Aorta (tissue), 5 donors: ENCODE measurements around the gene UBB. TPM values are rescaled to one million over a fixed set of nuclear protein-coding genes. Genes with fewer than 3 reads are reported as not detected.

ENCODE experiments used
- ATAC-seq: fragments of 200-7000 bp; cut with Tn5 transposase; one replicate; pipeline ENCODE4 v1.9.1; 2022; ENCODE audit warnings: moderate library complexity; ENCODE audit not compliant: low FRiP score
- DNase-seq, 2 donors: peaks; one replicate each; pipeline ENCODE4 v3.0.0-alpha.2; 2020
- H3K27ac ChIP-seq, 2 donors: one replicate each; pipeline ENCODE4 v1.5.1; 2013; ENCODE audit warnings: low read length in 2 of 2, mild to moderate bottlenecking in 2 of 2, moderate library complexity in 2 of 2, control low read depth in 1 of 2, inconsistent platforms in 1 of 2, low read depth in 1 of 2
- H3K27me3 ChIP-seq, 2 donors: one replicate each; pipeline ENCODE4 v1.6.1; 2013; ENCODE audit warnings: control low read depth in 1 of 2, low read length in 1 of 2, mild to moderate bottlenecking in 1 of 2, moderate library complexity in 1 of 2; ENCODE audit not compliant: insufficient read depth in 2 of 2, control insufficient read depth in 1 of 2
- H3K36me3 ChIP-seq, 2 donors: one replicate each; pipeline ENCODE4 v1.6.1; 2013; ENCODE audit warnings: control low read depth in 1 of 2, low read length in 1 of 2, mild to moderate bottlenecking in 1 of 2; ENCODE audit not compliant: insufficient read depth in 2 of 2, control insufficient read depth in 1 of 2
- H3K4me1 ChIP-seq, 2 donors: one replicate each; pipeline ENCODE4 v1.6.1; 2013; ENCODE audit warnings: low read length in 2 of 2, control low read depth in 1 of 2, mild to moderate bottlenecking in 1 of 2, moderate library complexity in 1 of 2; ENCODE audit not compliant: insufficient read depth in 2 of 2, control insufficient read depth in 1 of 2
- H3K4me3 ChIP-seq, 2 donors: one replicate each; pipeline ENCODE4 v1.5.1; 2013; ENCODE audit warnings: low read length in 2 of 2, control low read depth in 1 of 2, mild to moderate bottlenecking in 1 of 2
- H3K9me3 ChIP-seq: one replicate; pipeline ENCODE4 v1.6.1; 2013; ENCODE audit warnings: mild to moderate bottlenecking, low read length; ENCODE audit not compliant: control insufficient read depth
- WGBS, 2 donors: extraction: QIAGEN DNeasy Blood & Tissue Kit; methylation state at CpG; one replicate each; pipeline ENCODE4 v1.1.7; 2013; 5-methylcytosine and 5-hydroxymethylcytosine counted together
- intact Hi-C, 2 donors: fragments of 100-400 bp; cut with DNase I; formaldehyde crosslinking; loops; one replicate each; pipeline versions ENCODE4 v1.14.2 to v1.15.0; 2022
- polyA plus RNA-seq, 2 donors: library from polyadenylated mRNA; stranded (reverse); fragments of 200-250 nt; gene quantifications; one replicate each; pipeline ENCODE4 v1.2.3, GENCODE V29; 2013
- total RNA-seq, 2 donors: library from RNA; stranded (reverse); fragmentation: NEBNext Ultra II Directional; extraction: Animal tissue kit (Norgen Biotek cat#: 25700); gene quantifications; one replicate each; pipeline ENCODE4 v1.2.1, GENCODE V29; 2021
- donor health status: healthy with polysubstance abuse.
- donor health status: Bipolar disorder and iron deficiency.
- donor health status: DM: no; HTN: no; CAD: no.
- donor health status: DM: no; HTN: no; CAD: no.
- donor health status: DM: yes; HTN: yes; CAD: no.

The UBB gene
- total and polyA plus RNA-seq, 4 donors: 809 to 1,130 (median 921) TPM

- Histone ChIP-seq H3K27ac (peak overlapping the region; percentile 33 to 92), H3K9me3 (no peaks in the 10 kb centered on the region), H3K4me1 (no peaks in the 10 kb centered on the region), H3K4me3 (no peak overlapping the region), H3K27me3 (no peaks in the 10 kb centered on the region), H3K36me3 (no peaks in the 10 kb centered on the region)
- no peak for DNase-seq
- ATAC-seq: no peak
- intact Hi-C loops: loop anchor here (5.0 to 10.0 kb wide), 3 partner anchors 36 to 134 kb away; partner anchors contain the start of gene UBB (in 1 of the 2)
- 48 to 100% methylated on average over 1 to 2 of the region's 2 CpGs for WGBS, 2 donors
Measured at GRCh38 chr17:16418685-16419068, 37.8 kb downstream of the UBB start.

GRCh38 chr17:16419074-16419928, 38.4 kb downstream of the UBB start:
- DNase-seq (peak in 1 of 2 donors; percentile 74), ATAC-seq (peak; percentile 67)
- H3K36me3 ChIP-seq: no peaks in the 10 kb centered on the region
- 23 to 25% methylated on average over 8 of the region's 8 CpGs for WGBS, 2 donors
- intact Hi-C loops: loop anchor here (5.0 to 10.0 kb wide), 3 partner anchors 37 to 134 kb away; partner anchors contain the start of gene UBB (in 1 of the 2)
- H3K4me3 ChIP-seq: no peak overlapping the region
- peak overlapping the region; percentile 38 to 92 for H3K27ac ChIP-seq
- H3K27me3 ChIP-seq: no peaks in the 10 kb centered on the region
- no peaks in the 10 kb centered on the region for H3K4me1 ChIP-seq
- no peaks in the 10 kb centered on the region for H3K9me3 ChIP-seq

GRCh38 chr17:16419929-16420271, 39.0 kb downstream of the UBB start:
- no peak overlapping the region for H3K4me3 ChIP-seq
- ATAC-seq: no peak
- 84 to 86% methylated on average over 9 to 10 of the region's 10 CpGs for WGBS, 2 donors

GRCh38 chr17:16422416-16422815, 41.5 kb downstream of the UBB start:
- Histone ChIP-seq H3K27me3 (no peaks in the 10 kb centered on the region), H3K36me3 (no peaks in the 10 kb centered on the region), H3K9me3 (no peaks in the 10 kb centered on the region), H3K4me1 (no peaks in the 10 kb centered on the region), H3K27ac (no peak overlapping the region), H3K4me3 (no peak overlapping the region)
- WGBS, 2 donors: 95 to 97% methylated on average over 7 of the region's 7 CpGs
- intact Hi-C loops: no loop called here
- no peak for ATAC-seq
- DNase-seq: no peak

More at GRCh38 chr17:16419929-16420271, 39.0 kb downstream of the UBB start:
- Histone ChIP-seq H3K36me3 (no peaks in the 10 kb centered on the region), H3K4me1 (no peaks in the 10 kb centered on the region), H3K9me3 (no peaks in the 10 kb centered on the region), H3K27me3 (no peaks in the 10 kb centered on the region), H3K27ac (peak overlapping the region; percentile 38 to 92)
- intact Hi-C loops: loop anchor here (5.0 to 10.0 kb wide), 3 partner anchors 38 to 135 kb away; partner anchors contain the start of gene UBB (in 1 of the 2)
- DNase-seq: no peak

GRCh38 chr17:16423226-16423872, 42.5 kb downstream of the UBB start:
- no peaks in the 10 kb centered on the region for H3K36me3 ChIP-seq
- intact Hi-C loops: no loop called here
- H3K27me3 ChIP-seq: no peaks in the 10 kb centered on the region

GRCh38 chr17:16425202-16425601, 44.3 kb downstream of the UBB start:
- no peak overlapping the region for H3K27ac ChIP-seq
- H3K36me3 ChIP-seq: no peaks in the 10 kb centered on the region
- ATAC-seq (no peak), DNase-seq (no peak)
- H3K9me3 ChIP-seq: no peaks in the 10 kb centered on the region
- no peaks in the 10 kb centered on the region for H3K27me3 ChIP-seq
- intact Hi-C loops: no loop called here
- H3K4me1 ChIP-seq: no peaks in the 10 kb centered on the region
- no peak overlapping the region for H3K4me3 ChIP-seq
- WGBS, 2 donors: 59 to 60% methylated on average over 6 of the region's 6 CpGs

More at GRCh38 chr17:16423226-16423872, 42.5 kb downstream of the UBB start:
- H3K27ac ChIP-seq: no peak overlapping the region
- H3K4me3 ChIP-seq: no peak overlapping the region
- H3K9me3 ChIP-seq: no peaks in the 10 kb centered on the region
- WGBS, 2 donors: 93 to 97% methylated on average over 10 of the region's 10 CpGs
- no peaks in the 10 kb centered on the region for H3K4me1 ChIP-seq
- ATAC-seq (no peak), DNase-seq (no peak)

GRCh38 chr17:16425698-16426659, 45.1 kb downstream of the UBB start:
- Histone ChIP-seq H3K27ac (no peak overlapping the region), H3K9me3 (no peaks in the 10 kb centered on the region), H3K4me3 (no peak overlapping the region), H3K27me3 (no peaks in the 10 kb centered on the region), H3K36me3 (no peaks in the 10 kb centered on the region), H3K4me1 (no peaks in the 10 kb centered on the region)
- 68 to 71% methylated on average over 20 of the region's 20 CpGs for WGBS, 2 donors
- no peak for DNase-seq
- ATAC-seq: no peak
- intact Hi-C loops: no loop called here

GRCh38 chr17:16427020-16427419, 46.1 kb downstream of the UBB start:
- Histone ChIP-seq H3K36me3 (no peaks in the 10 kb centered on the region), H3K4me1 (no peaks in the 10 kb centered on the region), H3K27ac (no peak overlapping the region), H3K27me3 (no peaks in the 10 kb centered on the region), H3K9me3 (no peaks in the 10 kb centered on the region), H3K4me3 (no peak overlapping the region)
- intact Hi-C loops: no loop called here
- ATAC-seq: no peak
- WGBS, 2 donors: 95 to 99% methylated on average over 3 of the region's 3 CpGs
- no peak for DNase-seq
